GM12865 (cell line): ENCODE data around the gene ELL.

Experiments
- DNase-seq: peaks from one replicate; pipeline ENCODE4 v3.0.0; 2010; ENCODE audit warnings: low read depth
- H3K4me3 ChIP-seq: 2 replicates; pipeline ENCODE4 v1.5.1; 2011; ENCODE audit warnings: mild to moderate bottlenecking, low read depth, low read length, control low read depth
- TF ChIP-seq, protein P1 (sequence below): IDR thresholded peaks from 2 replicates; pipeline ENCODE4 v1.5.1; 2011; ENCODE audit warnings: low read length, control low read depth, low read depth, inconsistent platforms; ENCODE audit not compliant: insufficient read depth; ENCODE audit errors: missing control alignments

Gene ELL

DNA sequence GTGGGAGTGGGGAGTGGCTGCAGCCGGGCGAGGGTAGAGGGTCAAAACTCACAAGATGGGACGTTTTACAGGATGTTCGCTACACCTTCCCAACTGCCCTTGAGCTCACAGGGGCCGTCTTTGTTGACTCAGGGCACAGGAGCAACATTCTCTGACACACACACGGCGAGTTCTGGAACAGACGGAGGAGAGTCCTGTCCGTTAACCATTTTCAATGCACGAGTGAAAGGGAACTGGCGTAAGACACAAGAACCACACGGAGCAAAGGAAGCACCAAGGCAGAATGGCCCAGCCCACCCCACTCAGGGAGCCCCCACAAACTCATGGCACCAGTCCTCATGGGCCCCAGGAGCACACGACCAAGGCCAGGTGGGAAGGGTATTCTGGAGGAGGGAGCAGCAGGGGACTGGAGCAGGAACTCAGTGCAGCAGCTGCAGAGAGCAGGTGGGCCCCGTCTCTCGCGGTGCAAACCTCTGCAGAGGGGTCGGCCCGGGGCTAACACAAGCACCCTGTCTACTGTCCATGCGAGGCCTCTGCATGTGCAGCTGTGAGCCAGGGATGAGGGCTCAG lies 46.0 kb downstream of the ELL start:
- DNase-seq, result no peak
- H3K4me3 ChIP-seq, result no peak overlapping the region
- TF ChIP-seq, protein P1, sequence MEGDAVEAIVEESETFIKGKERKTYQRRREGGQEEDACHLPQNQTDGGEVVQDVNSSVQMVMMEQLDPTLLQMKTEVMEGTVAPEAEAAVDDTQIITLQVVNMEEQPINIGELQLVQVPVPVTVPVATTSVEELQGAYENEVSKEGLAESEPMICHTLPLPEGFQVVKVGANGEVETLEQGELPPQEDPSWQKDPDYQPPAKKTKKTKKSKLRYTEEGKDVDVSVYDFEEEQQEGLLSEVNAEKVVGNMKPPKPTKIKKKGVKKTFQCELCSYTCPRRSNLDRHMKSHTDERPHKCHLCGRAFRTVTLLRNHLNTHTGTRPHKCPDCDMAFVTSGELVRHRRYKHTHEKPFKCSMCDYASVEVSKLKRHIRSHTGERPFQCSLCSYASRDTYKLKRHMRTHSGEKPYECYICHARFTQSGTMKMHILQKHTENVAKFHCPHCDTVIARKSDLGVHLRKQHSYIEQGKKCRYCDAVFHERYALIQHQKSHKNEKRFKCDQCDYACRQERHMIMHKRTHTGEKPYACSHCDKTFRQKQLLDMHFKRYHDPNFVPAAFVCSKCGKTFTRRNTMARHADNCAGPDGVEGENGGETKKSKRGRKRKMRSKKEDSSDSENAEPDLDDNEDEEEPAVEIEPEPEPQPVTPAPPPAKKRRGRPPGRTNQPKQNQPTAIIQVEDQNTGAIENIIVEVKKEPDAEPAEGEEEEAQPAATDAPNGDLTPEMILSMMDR, result no peak

DNA sequence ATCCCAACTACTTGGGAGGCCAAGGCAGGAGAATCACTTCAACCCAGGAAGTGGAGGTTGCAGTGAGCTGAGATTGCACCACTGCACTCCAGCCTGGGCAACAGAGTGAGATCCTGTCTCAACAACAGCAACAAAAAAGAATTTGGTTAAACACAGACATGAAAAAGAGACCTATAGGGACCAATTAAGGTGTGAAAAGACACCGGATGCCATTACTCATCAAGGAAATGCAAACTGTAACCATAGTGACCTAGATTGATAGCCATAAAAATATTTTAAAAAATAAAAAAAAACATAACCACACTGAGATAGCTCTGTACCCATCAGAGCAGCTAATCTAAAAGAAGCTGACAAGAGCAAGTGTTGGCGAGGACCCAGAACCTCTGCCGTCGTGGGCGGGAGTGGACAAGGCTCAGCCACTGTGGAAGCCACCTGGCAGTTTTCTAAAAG lies 46.8 kb downstream of the ELL start:
- DNase-seq, result peak; percentile 24

DNA sequence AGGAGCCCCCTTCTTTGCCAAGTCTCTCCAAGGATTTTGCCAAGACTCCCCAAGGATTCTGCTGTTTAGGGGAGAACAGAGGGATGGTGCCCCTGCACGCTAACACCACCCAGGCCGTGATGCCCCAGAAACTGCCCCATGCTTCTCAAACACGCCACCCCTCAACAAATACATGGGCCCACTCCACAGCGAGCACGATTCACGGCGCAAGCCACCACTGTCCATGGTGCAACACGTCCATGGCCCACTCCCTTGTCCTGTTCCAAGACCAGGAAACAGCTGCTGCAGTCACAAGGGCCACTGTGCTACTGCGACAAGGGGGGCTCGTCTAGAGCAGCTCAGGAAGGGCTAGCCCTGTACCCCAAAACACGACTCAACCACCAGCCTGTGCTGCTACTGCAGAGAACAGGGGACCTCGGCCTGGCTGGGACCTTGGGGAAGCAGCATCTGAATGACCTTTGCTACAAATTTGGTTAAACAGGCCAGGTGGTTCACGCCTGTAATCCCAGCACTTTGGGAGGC lies 47.4 kb downstream of the ELL start:
- H3K4me3 ChIP-seq, result no peak overlapping the region
- no peak for DNase-seq
- TF ChIP-seq, protein P1, result no peak

More for the DNA sequence above, 46.8 kb downstream of the ELL start:
- TF ChIP-seq, protein P1, result no peak
- H3K4me3 ChIP-seq, result no peak overlapping the region

DNA sequence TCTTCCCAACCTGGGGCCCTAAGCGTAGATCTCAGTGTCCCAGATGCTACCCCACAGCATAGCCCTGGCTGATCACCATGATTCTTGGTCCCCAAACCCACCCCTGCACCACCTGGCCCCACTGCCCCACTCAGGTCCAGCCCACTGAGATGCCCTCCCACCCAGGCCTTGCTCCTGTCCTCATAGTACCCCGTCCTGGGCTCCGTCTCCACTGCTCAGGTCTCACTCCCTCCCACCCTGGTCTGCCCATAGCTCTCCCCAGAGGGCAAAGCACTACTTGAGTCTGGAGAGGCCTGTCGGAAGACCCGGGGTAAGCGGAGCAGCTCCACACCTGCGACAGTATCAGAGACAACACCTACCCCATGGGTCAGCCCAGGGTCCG lies 48.2 kb downstream of the ELL start:
- no peak overlapping the region for H3K4me3 ChIP-seq
- TF ChIP-seq, protein P1, result no peak
- DNase-seq, result no peak

DNA sequence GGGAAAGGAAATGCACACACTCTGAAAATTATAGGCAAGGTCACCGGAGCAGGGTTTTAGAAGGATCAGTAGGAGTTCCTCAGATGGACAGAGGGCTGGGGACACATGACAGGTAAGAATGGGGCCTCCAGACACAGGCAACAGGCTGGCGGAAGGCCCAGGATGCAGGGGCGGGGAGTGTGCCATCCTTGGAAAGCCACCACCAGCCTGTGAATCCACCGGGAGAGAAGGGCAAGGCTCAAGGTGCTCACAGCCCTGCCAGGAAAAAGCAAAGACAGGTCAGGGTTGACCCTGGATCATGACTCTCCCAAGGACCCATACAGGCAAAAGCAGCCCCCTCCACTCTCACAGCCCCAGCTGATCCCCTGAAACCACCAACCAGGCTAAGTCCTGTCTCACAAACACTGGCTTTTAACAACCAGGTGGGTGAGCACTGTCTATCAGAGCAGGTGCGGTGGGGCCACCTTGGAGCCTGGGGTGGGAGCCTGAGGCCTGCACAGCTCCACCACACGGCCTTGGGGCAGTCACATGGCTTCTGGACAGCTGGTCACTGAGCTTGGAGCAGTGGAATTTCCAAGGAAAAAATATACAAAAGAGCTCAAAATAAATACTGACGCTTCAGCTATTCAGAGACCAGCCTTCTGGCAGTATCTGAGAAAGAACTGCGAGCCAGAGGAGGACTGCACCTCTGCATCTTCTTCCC lies 48.7 kb downstream of the ELL start:
- no peak overlapping the region for H3K4me3 ChIP-seq
- DNase-seq, result no peak
- TF ChIP-seq, protein P1, result no peak

DNA sequence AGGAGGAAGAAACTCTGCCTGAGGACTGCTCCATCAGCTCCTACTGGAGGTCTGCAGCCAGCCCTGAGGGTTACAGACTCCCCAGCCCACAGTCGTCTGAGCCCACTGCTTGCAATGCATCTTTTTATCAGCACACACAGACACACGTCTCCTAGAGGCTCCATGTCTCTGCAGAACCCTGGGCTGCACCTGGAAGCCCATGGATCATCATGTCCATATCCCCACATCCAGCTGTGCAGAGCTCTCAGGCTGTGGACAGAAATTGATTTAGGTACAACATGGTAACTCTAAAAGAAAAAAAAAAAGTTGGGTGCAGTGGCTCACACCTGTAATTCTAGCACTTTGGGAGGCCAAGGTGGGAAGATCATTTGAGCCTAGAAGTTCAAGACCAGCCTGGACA lies 51.1 kb downstream of the ELL start:
- no peak for DNase-seq
- TF ChIP-seq, protein P1, result no peak
- no peak overlapping the region for H3K4me3 ChIP-seq
